GM15510 (cell line): Measurements from ENCODE around the gene CHST3.

ENCODE experiments used
- POLR2A ChIP-seq: IDR thresholded peaks from 3 replicates; pipeline ENCODE4 v1.6.1; 2011; ENCODE audit warnings: borderline replicate concordance; ENCODE audit not compliant: insufficient read length; ENCODE audit errors: extremely low read depth

Gene CHST3

GRCh38 chr10:71940752-71941151 lies 23.4 kb upstream of the CHST3 start:
- no peak for TF ChIP-seq POLR2A

GRCh38 chr10:71941318-71941717 lies 22.9 kb upstream of the CHST3 start:
- no peak for TF ChIP-seq POLR2A

- TF ChIP-seq POLR2A = no peak
These were observed 18.2 kb upstream of the CHST3 start for GRCh38 chr10:71945819-71946474.

GRCh38 chr10:71946700-71947099 lies 17.5 kb upstream of the CHST3 start:
- TF ChIP-seq POLR2A = no peak

- no peak for TF ChIP-seq POLR2A
These were observed 15.6 kb upstream of the CHST3 start for GRCh38 chr10:71948496-71949067.

- TF ChIP-seq POLR2A = no peak
These were observed 13.5 kb upstream of the CHST3 start for GRCh38 chr10:71950683-71951082.

GRCh38 chr10:71952745-71953144 lies 11.4 kb upstream of the CHST3 start:
- no peak for TF ChIP-seq POLR2A

GRCh38 chr10:71957546-71958275 lies 6.5 kb upstream of the CHST3 start:
- TF ChIP-seq POLR2A = no peak

GRCh38 chr10:71959526-71959925 lies 4.7 kb upstream of the CHST3 start:
- TF ChIP-seq POLR2A = no peak

- TF ChIP-seq POLR2A = no peak
These were observed 2.4 kb upstream of the CHST3 start for GRCh38 chr10:71961831-71962230.

GRCh38 chr10:71962901-71963300 lies 1.3 kb upstream of the CHST3 start:
- no peak for TF ChIP-seq POLR2A

GRCh38 chr10:71963351-71964097 lies 671 bp upstream of the CHST3 start:
- TF ChIP-seq POLR2A = no peak

GRCh38 chr10:71964743-71965515 lies 734 bp downstream of the CHST3 start:
- TF ChIP-seq POLR2A = no peak

GRCh38 chr10:71965623-71966022 lies 1.4 kb downstream of the CHST3 start:
- TF ChIP-seq POLR2A = no peak
